Measurements from ENCODE around the gene NAALADL2. TPM values are rescaled to one million over a fixed set of nuclear protein-coding genes. Genes with fewer than 3 reads are reported as not detected.
A peak's percentile ranks its signal among the peaks of the same experiment; 100 is the strongest.

Gene NAALADL2
- total RNA-seq, 1 donor: 23.5 TPM

DNA sequence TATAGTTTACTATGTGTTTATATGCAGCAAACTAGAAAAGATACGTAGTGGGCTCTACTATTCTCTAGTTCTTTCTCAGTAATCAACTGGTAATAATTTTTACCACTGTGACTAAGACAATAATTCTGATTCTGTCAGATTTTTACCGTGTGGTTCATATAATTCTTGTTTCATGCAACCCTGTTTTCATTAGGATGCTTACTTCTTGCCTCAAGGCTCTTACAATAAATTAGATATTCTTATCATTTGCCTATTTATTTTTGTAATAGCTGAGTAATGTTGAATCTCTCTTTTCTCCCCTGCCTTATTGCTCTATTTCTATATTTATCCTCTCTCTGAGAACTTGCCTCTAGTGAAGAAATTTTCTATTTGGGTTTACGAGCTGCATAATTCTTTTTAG, 524.7 kb downstream of the NAALADL2 start:
- no peak overlapping the region for H3K4me2 ChIP-seq (ENCODE audit: insufficient read depth, low read length)
- no peak overlapping the region for H2AFZ ChIP-seq (ENCODE audit: low read length)
- no peaks in the 10 kb centered on the region for H4K20me1 ChIP-seq (ENCODE audit: insufficient read depth, low read length)
- H3K79me2 ChIP-seq (ENCODE audit: insufficient read depth, low read length): no peaks in the 10 kb centered on the region
- no peaks in the 10 kb centered on the region for H3K9me3 ChIP-seq (ENCODE audit: low read depth, low read length)
- TF ChIP-seq, protein P1, sequence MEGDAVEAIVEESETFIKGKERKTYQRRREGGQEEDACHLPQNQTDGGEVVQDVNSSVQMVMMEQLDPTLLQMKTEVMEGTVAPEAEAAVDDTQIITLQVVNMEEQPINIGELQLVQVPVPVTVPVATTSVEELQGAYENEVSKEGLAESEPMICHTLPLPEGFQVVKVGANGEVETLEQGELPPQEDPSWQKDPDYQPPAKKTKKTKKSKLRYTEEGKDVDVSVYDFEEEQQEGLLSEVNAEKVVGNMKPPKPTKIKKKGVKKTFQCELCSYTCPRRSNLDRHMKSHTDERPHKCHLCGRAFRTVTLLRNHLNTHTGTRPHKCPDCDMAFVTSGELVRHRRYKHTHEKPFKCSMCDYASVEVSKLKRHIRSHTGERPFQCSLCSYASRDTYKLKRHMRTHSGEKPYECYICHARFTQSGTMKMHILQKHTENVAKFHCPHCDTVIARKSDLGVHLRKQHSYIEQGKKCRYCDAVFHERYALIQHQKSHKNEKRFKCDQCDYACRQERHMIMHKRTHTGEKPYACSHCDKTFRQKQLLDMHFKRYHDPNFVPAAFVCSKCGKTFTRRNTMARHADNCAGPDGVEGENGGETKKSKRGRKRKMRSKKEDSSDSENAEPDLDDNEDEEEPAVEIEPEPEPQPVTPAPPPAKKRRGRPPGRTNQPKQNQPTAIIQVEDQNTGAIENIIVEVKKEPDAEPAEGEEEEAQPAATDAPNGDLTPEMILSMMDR (IDR thresholded peaks at IDR 0.05; ENCODE audit: extremely low read depth, low read depth, low read length): no peak
- no peaks in the 10 kb centered on the region for H3K36me3 ChIP-seq (ENCODE audit: insufficient read depth, low read length)
- no peak for DNase-seq (ENCODE audit: insufficient read length, low spot score, missing footprints)
- peak overlapping the region; percentile 5 for H3K27ac ChIP-seq (ENCODE audit: low read depth, low read length)
- H3K27me3 ChIP-seq (ENCODE audit: insufficient read depth, low read length): no peaks in the 10 kb centered on the region
- H3K4me1 ChIP-seq (ENCODE audit: insufficient read depth, low read length): peaks cover 6% of the 10 kb centered on the region
- no peak overlapping the region for H3K4me3 ChIP-seq (ENCODE audit: insufficient read depth, low read length)

DNA sequence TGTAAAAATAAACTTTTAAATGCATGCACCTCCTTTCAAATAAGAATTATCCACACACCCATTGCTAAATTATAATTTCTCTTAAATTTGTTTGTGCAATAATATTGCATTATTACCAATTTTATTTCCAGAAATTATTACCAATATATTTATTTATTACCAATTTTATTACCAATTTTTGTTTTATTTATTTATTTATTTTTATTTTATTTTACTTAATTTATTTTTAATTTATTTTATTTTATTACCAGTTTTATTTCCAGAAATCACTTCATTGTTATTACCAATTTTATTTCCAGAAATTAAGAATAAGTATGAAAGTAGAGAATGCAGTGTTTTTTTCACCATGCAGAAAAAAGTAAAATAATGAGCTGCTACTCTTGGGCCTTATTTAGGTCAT, 525.4 kb downstream of the NAALADL2 start:
- Histone ChIP-seq H3K36me3 (ENCODE audit: insufficient read depth, low read length) (no peaks in the 10 kb centered on the region), H3K27me3 (ENCODE audit: insufficient read depth, low read length) (no peaks in the 10 kb centered on the region), H3K9me3 (ENCODE audit: low read depth, low read length) (no peaks in the 10 kb centered on the region), H2AFZ (ENCODE audit: low read length) (no peak overlapping the region), H3K4me3 (ENCODE audit: insufficient read depth, low read length) (no peak overlapping the region), H3K4me1 (ENCODE audit: insufficient read depth, low read length) (peaks cover 6% of the 10 kb centered on the region), H3K27ac (ENCODE audit: low read depth, low read length) (no peak overlapping the region), H3K4me2 (ENCODE audit: insufficient read depth, low read length) (no peak overlapping the region), H3K79me2 (ENCODE audit: insufficient read depth, low read length) (no peaks in the 10 kb centered on the region), H4K20me1 (ENCODE audit: insufficient read depth, low read length) (no peaks in the 10 kb centered on the region)
- no peak for DNase-seq (ENCODE audit: insufficient read length, low spot score, missing footprints)
- TF ChIP-seq, protein P1 (IDR thresholded peaks at IDR 0.05; ENCODE audit: extremely low read depth, low read depth, low read length): no peak

DNA sequence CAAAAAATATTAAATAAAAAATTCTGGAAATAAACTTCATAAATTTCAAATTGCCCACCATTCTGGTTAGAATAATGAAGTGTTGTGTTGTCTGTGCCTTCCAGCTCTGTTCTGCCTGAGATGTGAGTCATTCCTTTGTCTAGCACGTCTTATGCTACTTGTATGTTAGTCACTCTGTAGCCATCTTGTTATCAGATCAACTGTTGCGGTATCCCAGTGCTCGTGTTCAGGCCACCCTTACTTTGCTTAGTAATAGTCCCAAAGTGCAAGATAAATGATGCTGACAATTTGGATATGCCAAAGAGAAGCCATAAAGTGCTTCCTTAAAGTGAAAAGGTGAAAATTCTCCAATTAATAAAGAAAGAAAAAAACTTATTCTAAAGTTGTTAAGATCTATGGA, 527.5 kb downstream of the NAALADL2 start:
- TF ChIP-seq, protein P1 (IDR thresholded peaks at IDR 0.05; ENCODE audit: extremely low read depth, low read depth, low read length): no peak
- H2AFZ ChIP-seq (ENCODE audit: low read length): no peak overlapping the region
- peak overlapping the region; percentile 17 for H3K4me2 ChIP-seq (ENCODE audit: insufficient read depth, low read length)
- no peaks in the 10 kb centered on the region for H4K20me1 ChIP-seq (ENCODE audit: insufficient read depth, low read length)
- H3K4me1 ChIP-seq (ENCODE audit: insufficient read depth, low read length): peaks cover 6% of the 10 kb centered on the region
- no peaks in the 10 kb centered on the region for H3K79me2 ChIP-seq (ENCODE audit: insufficient read depth, low read length)
- DNase-seq (ENCODE audit: insufficient read length, low spot score, missing footprints): peak; percentile 62
- H3K27ac ChIP-seq (ENCODE audit: low read depth, low read length): peak overlapping the region; percentile 7
- no peaks in the 10 kb centered on the region for H3K27me3 ChIP-seq (ENCODE audit: insufficient read depth, low read length)
- no peak overlapping the region for H3K4me3 ChIP-seq (ENCODE audit: insufficient read depth, low read length)
- H3K9me3 ChIP-seq (ENCODE audit: low read depth, low read length): no peaks in the 10 kb centered on the region
- H3K36me3 ChIP-seq (ENCODE audit: insufficient read depth, low read length): no peaks in the 10 kb centered on the region

DNA sequence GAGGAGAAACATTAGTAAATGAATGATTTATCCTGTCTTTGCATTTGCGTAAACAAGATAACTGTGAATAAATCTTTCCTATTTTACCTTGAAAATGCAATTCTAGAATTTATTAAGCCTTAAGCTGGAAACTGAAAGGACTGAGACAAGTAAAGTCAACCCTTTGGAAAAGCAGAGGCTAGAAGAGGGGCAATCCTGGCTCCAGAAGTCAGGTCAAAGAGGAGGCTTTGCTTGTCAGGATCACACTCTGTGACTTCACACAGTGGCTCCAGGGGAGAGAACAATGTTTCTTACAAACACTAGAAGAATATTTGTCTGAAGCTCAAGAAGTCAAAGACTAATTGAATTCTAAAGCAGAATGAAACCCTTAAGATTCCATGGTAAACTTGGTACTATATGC, 530.4 kb downstream of the NAALADL2 start:
- Histone ChIP-seq H3K79me2 (ENCODE audit: insufficient read depth, low read length) (no peaks in the 10 kb centered on the region), H3K36me3 (ENCODE audit: insufficient read depth, low read length) (no peaks in the 10 kb centered on the region), H4K20me1 (ENCODE audit: insufficient read depth, low read length) (no peaks in the 10 kb centered on the region), H3K9me3 (ENCODE audit: low read depth, low read length) (no peaks in the 10 kb centered on the region), H3K4me2 (ENCODE audit: insufficient read depth, low read length) (no peak overlapping the region), H3K27ac (ENCODE audit: low read depth, low read length) (no peak overlapping the region), H2AFZ (ENCODE audit: low read length) (no peak overlapping the region), H3K27me3 (ENCODE audit: insufficient read depth, low read length) (no peaks in the 10 kb centered on the region), H3K4me1 (ENCODE audit: insufficient read depth, low read length) (no peaks in the 10 kb centered on the region), H3K4me3 (ENCODE audit: insufficient read depth, low read length) (no peak overlapping the region)
- no peak for DNase-seq (ENCODE audit: insufficient read length, low spot score, missing footprints)
- TF ChIP-seq, protein P1 (IDR thresholded peaks at IDR 0.05; ENCODE audit: extremely low read depth, low read depth, low read length): no peak

Measured in osteoblast (primary cell).